ENCODE measurements around the gene TMEM53.
"Not testable (repeated sequence)": the region's sequence is repeated elsewhere in the genome, so short reads cannot be mapped to it uniquely, and the experiment has no call there.

DNA sequence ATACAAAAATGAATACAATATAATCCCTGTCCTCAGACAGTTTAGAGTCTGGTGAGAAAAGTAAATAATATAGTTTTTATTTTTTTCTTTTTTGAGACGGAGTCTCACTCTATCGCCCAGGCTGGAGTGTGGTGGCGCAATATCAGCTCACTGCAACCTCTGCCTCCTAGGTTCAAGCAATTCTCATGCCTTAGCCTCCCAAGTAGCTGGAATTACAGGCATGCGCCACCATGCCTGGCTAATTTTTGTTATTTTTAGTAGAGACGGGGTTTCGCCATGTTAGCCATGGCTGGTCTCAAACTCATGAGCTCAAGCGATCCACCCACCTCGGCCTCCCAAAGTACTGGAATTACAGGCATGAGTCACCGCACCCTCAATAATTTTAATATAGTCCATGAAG, 25.1 kb upstream of the TMEM53 start:
- TF ChIP-seq POLR2A (IDR thresholded peaks at IDR 0.05), result not testable (repeated sequence)
- TF ChIP-seq, protein P1, sequence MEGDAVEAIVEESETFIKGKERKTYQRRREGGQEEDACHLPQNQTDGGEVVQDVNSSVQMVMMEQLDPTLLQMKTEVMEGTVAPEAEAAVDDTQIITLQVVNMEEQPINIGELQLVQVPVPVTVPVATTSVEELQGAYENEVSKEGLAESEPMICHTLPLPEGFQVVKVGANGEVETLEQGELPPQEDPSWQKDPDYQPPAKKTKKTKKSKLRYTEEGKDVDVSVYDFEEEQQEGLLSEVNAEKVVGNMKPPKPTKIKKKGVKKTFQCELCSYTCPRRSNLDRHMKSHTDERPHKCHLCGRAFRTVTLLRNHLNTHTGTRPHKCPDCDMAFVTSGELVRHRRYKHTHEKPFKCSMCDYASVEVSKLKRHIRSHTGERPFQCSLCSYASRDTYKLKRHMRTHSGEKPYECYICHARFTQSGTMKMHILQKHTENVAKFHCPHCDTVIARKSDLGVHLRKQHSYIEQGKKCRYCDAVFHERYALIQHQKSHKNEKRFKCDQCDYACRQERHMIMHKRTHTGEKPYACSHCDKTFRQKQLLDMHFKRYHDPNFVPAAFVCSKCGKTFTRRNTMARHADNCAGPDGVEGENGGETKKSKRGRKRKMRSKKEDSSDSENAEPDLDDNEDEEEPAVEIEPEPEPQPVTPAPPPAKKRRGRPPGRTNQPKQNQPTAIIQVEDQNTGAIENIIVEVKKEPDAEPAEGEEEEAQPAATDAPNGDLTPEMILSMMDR (IDR thresholded peaks at IDR 0.05), result not testable (repeated sequence)

All from lower leg skin (tissue), 3 donors.